ENCODE results near the gene CFDP1. TPM values are rescaled to one million over a fixed set of nuclear protein-coding genes. Genes with fewer than 3 reads are reported as not detected.

Gene CFDP1
- total and polyA plus RNA-seq, 8 donors, result 25.8 to 126 (median 60.7) TPM; not detected in 1

GRCh38 chr16:75374388-75374787 lies 58.9 kb downstream of the CFDP1 start:
- no peak overlapping the region for H3K27ac ChIP-seq
- no peaks in the 10 kb centered on the region for H3K27me3 ChIP-seq
- H3K36me3 ChIP-seq, result peaks cover 0 to 20% (median 10%) of the 10 kb centered on the region in 4 donors
- 96 to 100% (median 98%) methylated on average over 2 of the region's 2 CpGs for WGBS, 5 donors
- H3K9me3 ChIP-seq, result no peaks in the 10 kb centered on the region
- intact Hi-C loops (cut with DNase I; ENCODE audit: low total_unique reads), result no loop called here
- H3K4me3 ChIP-seq, result no peak overlapping the region
- TF ChIP-seq CTCF (IDR thresholded peaks at IDR 0.05) (no peak), EP300 (IDR thresholded peaks at IDR 0.05) (no peak), POLR2AphosphoS5 (IDR thresholded peaks at IDR 0.05) (no peak), POLR2A (IDR thresholded peaks at IDR 0.05) (no peak)
- DNase-seq, result no peak
- peaks cover 0 to 30% (median 6%) of the 10 kb centered on the region in 4 donors for H3K4me1 ChIP-seq

GRCh38 chr16:75372236-75372856 lies 61.0 kb downstream of the CFDP1 start:
- Histone ChIP-seq H3K4me3 (no peak overlapping the region), H3K27me3 (no peaks in the 10 kb centered on the region), H3K36me3 (peaks cover 0 to 12% (median 8%) of the 10 kb centered on the region in 4 donors), H3K27ac (no peak overlapping the region), H3K9me3 (no peaks in the 10 kb centered on the region), H3K4me1 (peaks cover 0 to 16% (median 6%) of the 10 kb centered on the region in 4 donors)
- no peak for DNase-seq
- intact Hi-C loops (cut with DNase I; ENCODE audit: low total_unique reads), result no loop called here
- WGBS, 5 donors, result 57 to 71% (median 62%) methylated on average over 3 of the region's 3 CpGs
- no peak for TF ChIP-seq POLR2A (IDR thresholded peaks at IDR 0.05)
- TF ChIP-seq POLR2AphosphoS5 (IDR thresholded peaks at IDR 0.05), result no peak
- no peak for TF ChIP-seq EP300 (IDR thresholded peaks at IDR 0.05)
- TF ChIP-seq CTCF (IDR thresholded peaks at IDR 0.05), result no peak

GRCh38 chr16:75371171-75371570 lies 62.1 kb downstream of the CFDP1 start:
- H3K27ac ChIP-seq, result no peak overlapping the region
- no peaks in the 10 kb centered on the region for H3K27me3 ChIP-seq
- peaks cover 0 to 16% (median 6%) of the 10 kb centered on the region in 4 donors for H3K4me1 ChIP-seq
- H3K4me3 ChIP-seq, result no peak overlapping the region
- TF ChIP-seq POLR2AphosphoS5 (IDR thresholded peaks at IDR 0.05), result no peak
- no peak for TF ChIP-seq POLR2A (IDR thresholded peaks at IDR 0.05)
- TF ChIP-seq EP300 (IDR thresholded peaks at IDR 0.05), result no peak
- TF ChIP-seq CTCF (IDR thresholded peaks at IDR 0.05), result no peak
- WGBS, 5 donors, result 63 to 85% (median 72%) methylated on average over 3 of the region's 3 CpGs
- H3K9me3 ChIP-seq, result no peaks in the 10 kb centered on the region
- intact Hi-C loops (cut with DNase I; ENCODE audit: low total_unique reads), result no loop called here
- no peak for DNase-seq
- H3K36me3 ChIP-seq, result peaks cover 0 to 9% (median 6%) of the 10 kb centered on the region in 4 donors

GRCh38 chr16:75364286-75364791 lies 69.0 kb downstream of the CFDP1 start:
- 88 to 94% (median 92%) methylated on average over 2 of the region's 2 CpGs for WGBS, 5 donors
- H3K4me1 ChIP-seq, result no peaks in the 10 kb centered on the region
- no peak for DNase-seq

More at GRCh38 chr16:75364286-75364791, 69.0 kb downstream of the CFDP1 start:
- TF ChIP-seq CTCF (IDR thresholded peaks at IDR 0.05) (no peak), POLR2A (IDR thresholded peaks at IDR 0.05) (no peak), EP300 (IDR thresholded peaks at IDR 0.05) (no peak), POLR2AphosphoS5 (IDR thresholded peaks at IDR 0.05) (no peak)
- Histone ChIP-seq H3K4me3 (no peak overlapping the region), H3K27me3 (no peaks in the 10 kb centered on the region), H3K27ac (no peak overlapping the region), H3K36me3 (peaks cover 0 to 9% (median 3%) of the 10 kb centered on the region in 4 donors), H3K9me3 (no peaks in the 10 kb centered on the region)
- intact Hi-C loops (cut with DNase I; ENCODE audit: low total_unique reads), result no loop called here
